Fibroblast of lung (primary cell): Measurements from ENCODE around the gene GATC.

Experiments used
- CTCF ChIP-seq, 2 donors: IDR thresholded peaks in 1 of 2; conservative IDR thresholded peaks in 1 of 2; 1 replicate in 1 of 2; 2 replicates in 1 of 2; pipeline ENCODE4 v1.5.1; 2011 to 2012; ENCODE audit warnings: low read length in 2 of 2, control low read depth in 1 of 2, inconsistent platforms in 1 of 2, low read depth in 1 of 2, mild to moderate bottlenecking in 1 of 2
- EZH2 ChIP-seq: IDR thresholded peaks from 2 replicates; pipeline ENCODE4 v1.5.1; 2012; ENCODE audit warnings: low read length, control low read depth, mild to moderate bottlenecking; ENCODE audit errors: missing control alignments

- TF ChIP-seq CTCF (conservative IDR thresholded peaks at IDR 0.05 in 1 of 2, IDR thresholded peaks at IDR 0.05 in 1 of 2; ENCODE audit: low read depth in 1 of 2, low read length in 2 of 2) = no peak
- TF ChIP-seq EZH2 = no peak
These were observed 50.4 kb downstream of the GATC start for GRCh38 chr12:120496413-120497340.
